GM20000 (cell line): Measurements from ENCODE around the gene VASN.

Experiments used
- DNase-seq: peaks from one replicate; pipeline ENCODE4 v3.0.0; 2012; ENCODE audit warnings: low spot score
- CTCF ChIP-seq: IDR thresholded peaks from 2 replicates; pipeline ENCODE4 v1.5.1; 2012; ENCODE audit warnings: mild to moderate bottlenecking, control low read depth; ENCODE audit errors: extremely low read depth, missing control alignments

Gene VASN

GRCh38 chr16:4426722-4427372 lies 55.2 kb downstream of the VASN start:
- no peak for DNase-seq
- TF ChIP-seq CTCF: no peak

- TF ChIP-seq CTCF: no peak
- DNase-seq: no peak
These were observed 56.9 kb downstream of the VASN start for GRCh38 chr16:4428500-4428899.

GRCh38 chr16:4431023-4431422 lies 59.4 kb downstream of the VASN start:
- DNase-seq: no peak
- TF ChIP-seq CTCF: no peak
